Gastroesophageal sphincter (tissue), 3 donors: ENCODE results near the gene RASGRP3.

Experiments
- POLR2AphosphoS5 ChIP-seq: sonication (generic); formaldehyde crosslinking; IDR thresholded peaks from one replicate; pipeline ENCODE4 v1.6.1; 2017; ENCODE audit warnings: antibody characterized with exemption
- TF ChIP-seq, protein P1 (sequence below), 4 experiments: fragments of 200-600 bp in 2 of 4; fragments of 450-650 bp in 2 of 4; sonication (generic) in 1 of 4; IDR thresholded peaks; one replicate each; pipeline ENCODE4 v1.5.1; 2017 to 2019; ENCODE audit warnings: antibody characterized with exemption in 4 of 4, mild to moderate bottlenecking in 2 of 4, moderate library complexity in 2 of 4

DNA sequence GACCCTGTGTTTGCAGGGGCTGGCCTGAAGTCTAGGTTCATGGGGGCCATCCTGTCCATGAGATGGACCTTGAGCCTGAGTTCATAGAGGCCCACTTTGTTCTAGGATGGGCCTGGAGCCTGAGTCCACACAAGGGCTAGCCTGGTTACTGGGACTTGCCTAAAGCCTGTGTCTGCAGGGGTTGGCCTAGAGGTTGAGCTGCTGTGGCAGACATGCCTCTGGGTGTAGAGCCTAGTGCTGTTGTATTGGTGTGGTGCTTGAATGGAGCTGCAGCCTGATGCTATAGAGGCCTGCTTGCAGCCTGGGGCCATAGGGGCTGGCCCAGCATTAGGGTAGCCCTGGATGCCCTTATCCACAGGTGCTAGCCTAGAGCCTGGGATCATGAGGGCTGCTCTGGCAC is 23.9 kb upstream of the RASGRP3 start:
- no peak for TF ChIP-seq POLR2AphosphoS5
- TF ChIP-seq, protein P1, sequence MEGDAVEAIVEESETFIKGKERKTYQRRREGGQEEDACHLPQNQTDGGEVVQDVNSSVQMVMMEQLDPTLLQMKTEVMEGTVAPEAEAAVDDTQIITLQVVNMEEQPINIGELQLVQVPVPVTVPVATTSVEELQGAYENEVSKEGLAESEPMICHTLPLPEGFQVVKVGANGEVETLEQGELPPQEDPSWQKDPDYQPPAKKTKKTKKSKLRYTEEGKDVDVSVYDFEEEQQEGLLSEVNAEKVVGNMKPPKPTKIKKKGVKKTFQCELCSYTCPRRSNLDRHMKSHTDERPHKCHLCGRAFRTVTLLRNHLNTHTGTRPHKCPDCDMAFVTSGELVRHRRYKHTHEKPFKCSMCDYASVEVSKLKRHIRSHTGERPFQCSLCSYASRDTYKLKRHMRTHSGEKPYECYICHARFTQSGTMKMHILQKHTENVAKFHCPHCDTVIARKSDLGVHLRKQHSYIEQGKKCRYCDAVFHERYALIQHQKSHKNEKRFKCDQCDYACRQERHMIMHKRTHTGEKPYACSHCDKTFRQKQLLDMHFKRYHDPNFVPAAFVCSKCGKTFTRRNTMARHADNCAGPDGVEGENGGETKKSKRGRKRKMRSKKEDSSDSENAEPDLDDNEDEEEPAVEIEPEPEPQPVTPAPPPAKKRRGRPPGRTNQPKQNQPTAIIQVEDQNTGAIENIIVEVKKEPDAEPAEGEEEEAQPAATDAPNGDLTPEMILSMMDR (IDR thresholded peaks at IDR 0.05) = no peak
